Measurements from ENCODE around the gene LGALSL.

The LGALSL gene

GRCh38 chr2:64447317-64448040 is 6.5 kb upstream of the LGALSL start:
- no peaks in the 10 kb centered on the region for H3K36me3 ChIP-seq (ENCODE audit: low read length)
- no peak overlapping the region for H3K27ac ChIP-seq (ENCODE audit: low read depth, low read length)
- H3K79me2 ChIP-seq (ENCODE audit: insufficient read depth, low read length), result no peaks in the 10 kb centered on the region
- H3K9ac ChIP-seq (ENCODE audit: low read length), result no peak overlapping the region
- H3K27me3 ChIP-seq (ENCODE audit: low read length), result no peaks in the 10 kb centered on the region
- no peak overlapping the region for H2AFZ ChIP-seq (ENCODE audit: low read depth, low read length, severe bottlenecking)
- no peak overlapping the region for H3K4me3 ChIP-seq (ENCODE audit: insufficient read depth, low read length, poor library complexity, severe bottlenecking)
- no peaks in the 10 kb centered on the region for H3K9me3 ChIP-seq (ENCODE audit: insufficient read depth, low read length)
- no peaks in the 10 kb centered on the region for H3K9me2 ChIP-seq (replicated peaks; ENCODE audit: insufficient read depth, low read length)
- H3K4me2 ChIP-seq (ENCODE audit: low read depth, low read length, poor library complexity, severe bottlenecking), result no peak overlapping the region
- no peaks in the 10 kb centered on the region for H3F3A ChIP-seq (ENCODE audit: insufficient read depth)
- TF ChIP-seq CTCF (IDR thresholded peaks at IDR 0.05; ENCODE audit: insufficient read depth, low read length, poor library complexity, severe bottlenecking), result no peak
- TF ChIP-seq EZH2phosphoT487 (conservative IDR thresholded peaks at IDR 0.05; ENCODE audit: low read length), result no peak
- no peaks in the 10 kb centered on the region for H4K20me1 ChIP-seq (ENCODE audit: low read depth, low read length)

GRCh38 chr2:64448041-64448426 is 5.9 kb upstream of the LGALSL start:
- Histone ChIP-seq H3K9ac (ENCODE audit: low read length) (no peak overlapping the region), H3K4me2 (ENCODE audit: low read depth, low read length, poor library complexity, severe bottlenecking) (no peak overlapping the region), H3K9me2 (replicated peaks; ENCODE audit: insufficient read depth, low read length) (no peaks in the 10 kb centered on the region), H3K9me3 (ENCODE audit: insufficient read depth, low read length) (no peaks in the 10 kb centered on the region), H3K79me2 (ENCODE audit: insufficient read depth, low read length) (no peaks in the 10 kb centered on the region), H3F3A (ENCODE audit: insufficient read depth) (no peaks in the 10 kb centered on the region), H3K36me3 (ENCODE audit: low read length) (no peaks in the 10 kb centered on the region), H3K4me3 (ENCODE audit: insufficient read depth, low read length, poor library complexity, severe bottlenecking) (no peak overlapping the region), H2AFZ (ENCODE audit: low read depth, low read length, severe bottlenecking) (no peak overlapping the region), H3K27me3 (ENCODE audit: low read length) (no peaks in the 10 kb centered on the region), H3K27ac (ENCODE audit: low read depth, low read length) (no peak overlapping the region), H4K20me1 (ENCODE audit: low read depth, low read length) (no peaks in the 10 kb centered on the region)
- no peak for TF ChIP-seq CTCF (IDR thresholded peaks at IDR 0.05; ENCODE audit: insufficient read depth, low read length, poor library complexity, severe bottlenecking)

DNA sequence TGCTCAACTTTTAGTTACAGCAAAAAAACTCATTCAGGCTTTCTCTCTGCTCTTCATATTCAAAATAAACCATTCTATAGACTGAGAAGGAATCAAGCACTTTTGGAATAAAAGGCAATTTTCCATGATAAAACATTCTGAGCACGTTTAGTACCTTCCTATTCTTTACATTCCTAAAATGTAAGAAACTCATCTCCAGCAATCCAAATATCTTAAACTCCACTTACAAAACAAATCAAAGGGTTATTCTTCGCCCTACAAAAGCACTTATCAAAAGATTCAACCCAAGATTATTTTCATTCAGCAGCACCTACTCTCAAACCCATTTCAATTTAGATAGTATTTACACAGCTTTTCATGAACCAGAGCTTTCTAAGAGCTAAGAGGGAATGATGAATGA is 2.9 kb upstream of the LGALSL start:
- Histone ChIP-seq H3K27me3 (ENCODE audit: low read length) (no peaks in the 10 kb centered on the region), H3F3A (ENCODE audit: insufficient read depth) (peaks cover 10% of the 10 kb centered on the region), H3K36me3 (ENCODE audit: low read length) (no peaks in the 10 kb centered on the region), H3K4me3 (ENCODE audit: insufficient read depth, low read length, poor library complexity, severe bottlenecking) (no peak overlapping the region), H3K79me2 (ENCODE audit: insufficient read depth, low read length) (no peaks in the 10 kb centered on the region), H2AFZ (ENCODE audit: low read depth, low read length, severe bottlenecking) (no peak overlapping the region), H3K9ac (ENCODE audit: low read length) (no peak overlapping the region), H3K27ac (ENCODE audit: low read depth, low read length) (no peak overlapping the region), H4K20me1 (ENCODE audit: low read depth, low read length) (no peaks in the 10 kb centered on the region), H3K9me3 (ENCODE audit: insufficient read depth, low read length) (no peaks in the 10 kb centered on the region), H3K4me2 (ENCODE audit: low read depth, low read length, poor library complexity, severe bottlenecking) (no peak overlapping the region), H3K9me2 (replicated peaks; ENCODE audit: insufficient read depth, low read length) (no peaks in the 10 kb centered on the region)
- TF ChIP-seq CTCF (IDR thresholded peaks at IDR 0.05; ENCODE audit: insufficient read depth, low read length, poor library complexity, severe bottlenecking) (no peak), EZH2phosphoT487 (conservative IDR thresholded peaks at IDR 0.05; ENCODE audit: low read length) (no peak)
